SK-N-SH (cell line): ENCODE results near the gene LBX1. TPM values are rescaled to one million over a fixed set of nuclear protein-coding genes. Genes with fewer than 3 reads are reported as not detected.

ENCODE experiments used
- CTCF ChIA-PET: fragments of 300-600, 350-600 bp; formaldehyde crosslinking; extraction: SDS; loops from one replicate; lab custom pipeline; 2021; lab: Yijun Ruan, JAX
- POLR2A ChIA-PET: fragments of 350-600 bp; sonication (Branson Sonifier 250); formaldehyde crosslinking; extraction: SDS; loops from one replicate; lab custom pipeline; 2020; ENCODE audit warnings: antibody characterized with exemption, inconsistent platforms; lab: Yijun Ruan, JAX
- DNase-seq: peaks from one replicate; pipeline ENCODE4 v3.0.0; 2012
- H2AFZ ChIP-seq: fragments of 200-600 bp; sonication (generic); 2 replicates; pipeline ENCODE4 v1.8.1; 2016; ENCODE audit warnings: antibody characterized with exemption, mild to moderate bottlenecking, low read depth
- H3F3A ChIP-seq: fragments of 200-600 bp; sonication (generic); replicated peaks from 2 replicates; pipeline ENCODE3; 2016; ENCODE audit warnings: antibody characterized with exemption, mild to moderate bottlenecking; ENCODE audit not compliant: insufficient read depth
- H3K27ac ChIP-seq, 2 experiments: fragments of 200-500 bp in 1 of 2; fragments of 200-600 bp in 1 of 2; sonication (Bioruptor generic) in 1 of 2; sonication (generic), shearing (Covaris generic) in 1 of 2; 2 replicates each; pipeline versions ENCODE4 v1.5.1 to v1.6.1; 2014 to 2016; ENCODE audit warnings: low read depth in 2 of 2, inconsistent platforms in 1 of 2, low read length in 1 of 2, mild to moderate bottlenecking in 1 of 2, mixed read lengths in 1 of 2
- H3K27me3 ChIP-seq: fragments of 200-600 bp; sonication (generic), shearing (Covaris generic); 2 replicates; pipeline ENCODE4 v1.6.1; 2016; ENCODE audit warnings: mixed run types; ENCODE audit not compliant: insufficient read depth
- H3K36me3 ChIP-seq, 2 experiments: fragments of 200-500 bp in 1 of 2; fragments of 200-600 bp in 1 of 2; sonication (Bioruptor generic) in 1 of 2; sonication (generic) in 1 of 2; replicated peaks in 1 of 2; 2 replicates each; pipeline versions ENCODE3 to v1.5.1; 2014 to 2016; ENCODE audit warnings: low read length in 1 of 2, mild to moderate bottlenecking in 1 of 2; ENCODE audit not compliant: insufficient read depth in 2 of 2, control insufficient read depth in 1 of 2
- H3K4me1 ChIP-seq, 2 experiments: fragments of 200-500 bp in 1 of 2; fragments of 200-600 bp in 1 of 2; sonication (Bioruptor generic) in 1 of 2; sonication (generic), shearing (Covaris generic) in 1 of 2; 2 replicates each; pipeline versions ENCODE4 v1.5.1 to v1.6.1; 2014 to 2016; ENCODE audit warnings: low read depth in 1 of 2, low read length in 1 of 2, mixed run types in 1 of 2; ENCODE audit not compliant: insufficient read depth in 2 of 2, control insufficient read depth in 1 of 2
- H3K4me2 ChIP-seq: fragments of 200-600 bp; sonication (generic), shearing (Covaris generic); 2 replicates; pipeline ENCODE4 v1.6.1; 2017; ENCODE audit warnings: mixed run types
- H3K4me3 ChIP-seq, 2 experiments: fragments of 200-500 bp in 1 of 2; fragments of 200-600 bp in 1 of 2; sonication (Bioruptor generic) in 1 of 2; sonication (generic), shearing (Covaris generic) in 1 of 2; 2 replicates each; pipeline versions ENCODE4 v1.5.1 to v1.8.1; 2014 to 2016; ENCODE audit warnings: low read depth in 2 of 2, inconsistent platforms in 1 of 2, low read length in 1 of 2, mild to moderate bottlenecking in 1 of 2, mixed read lengths in 1 of 2, moderate library complexity in 1 of 2
- H3K79me2 ChIP-seq: fragments of 200-600 bp; sonication (generic); 2 replicates; pipeline ENCODE4 v1.8.1; 2017; ENCODE audit warnings: mild to moderate bottlenecking; ENCODE audit not compliant: insufficient read depth
- H3K9ac ChIP-seq: fragments of 200-600 bp; sonication (generic); 2 replicates; pipeline ENCODE4 v1.6.1; 2017; ENCODE audit warnings: mixed run types
- H3K9me2 ChIP-seq: fragments of 200-600 bp; sonication (generic); 2 replicates; pipeline ENCODE4 v1.6.1; 2017; ENCODE audit warnings: mixed run types
- H3K9me3 ChIP-seq: fragments of 200-600 bp; sonication (generic); 2 replicates; pipeline ENCODE4 v1.6.1; 2017; ENCODE audit warnings: mixed run types, mild to moderate bottlenecking, moderate library complexity
- H4K20me1 ChIP-seq: fragments of 200-600 bp; sonication (generic); 2 replicates; pipeline ENCODE4 v1.6.1; 2017; ENCODE audit warnings: mild to moderate bottlenecking, mixed run types; ENCODE audit not compliant: insufficient read depth
- FOSL2 ChIP-seq: IDR thresholded peaks from 2 replicates; pipeline ENCODE4 v1.4.0; 2012; ENCODE audit warnings: low read depth, mild to moderate bottlenecking, moderate library complexity, borderline replicate concordance
- FOXM1 ChIP-seq: IDR thresholded peaks from 2 replicates; pipeline ENCODE4 v1.4.0; 2012; ENCODE audit warnings: low read depth, mild to moderate bottlenecking
- GATA2 ChIP-seq: sonication (generic); formaldehyde crosslinking; IDR thresholded peaks from 2 replicates; pipeline ENCODE4 v1.5.0; 2020; ENCODE audit warnings: mild to moderate bottlenecking, missing genetic modification reagents
- JUND ChIP-seq: IDR thresholded peaks from 2 replicates; pipeline ENCODE4 v1.4.0; 2012
- NFIC ChIP-seq: IDR thresholded peaks from 2 replicates; pipeline ENCODE4 v1.4.0; 2012; ENCODE audit warnings: borderline replicate concordance
- RAD21 ChIP-seq: IDR thresholded peaks from 2 replicates; pipeline ENCODE4 v1.6.1; 2012; ENCODE audit warnings: mild to moderate bottlenecking, low read length
- RCOR1 ChIP-seq: fragments of 150-350 bp; IDR thresholded peaks from 2 replicates; pipeline ENCODE4 v1.6.1; 2017; ENCODE audit warnings: antibody characterized with exemption, low read length
- SMC3 ChIP-seq: IDR thresholded peaks from 2 replicates; pipeline ENCODE4 v1.6.1; 2012; ENCODE audit warnings: low read depth, low read length, improper control_type of control experiment
- TAF1 ChIP-seq: IDR thresholded peaks from 2 replicates; pipeline ENCODE4 v1.6.1; 2012; ENCODE audit warnings: low read depth, mild to moderate bottlenecking, low read length, moderate library complexity, borderline replicate concordance
- TCF12 ChIP-seq: IDR thresholded peaks from 2 replicates; pipeline ENCODE4 v1.4.0; 2012
- TEAD4 ChIP-seq: IDR thresholded peaks from 2 replicates; pipeline ENCODE4 v1.4.0; 2012; ENCODE audit warnings: mild to moderate bottlenecking, borderline replicate concordance; ENCODE audit not compliant: insufficient read depth
- YY1 ChIP-seq: IDR thresholded peaks from 2 replicates; pipeline ENCODE4 v1.4.0; 2012; ENCODE audit warnings: low read depth, mild to moderate bottlenecking
- WGBS: methylation state at CpG from one replicate; pipeline ENCODE4 v1.1.6; 2017; ENCODE audit warnings: low lambda C conversion rate; 5-methylcytosine and 5-hydroxymethylcytosine counted together
- polyA plus RNA-seq, 3 experiments: library from polyadenylated mRNA; depleted of rRNA; stranded (reverse); fragments of >200 nt; gene quantifications; 2 replicates each; pipeline ENCODE4 v1.2.3, GENCODE V29; 2012
- TF ChIP-seq, protein P1 (sequence below): fragments of 200-600 bp; sonication (generic); IDR thresholded peaks from 2 replicates; pipeline ENCODE4 v1.6.1; 2017; ENCODE audit warnings: antibody characterized with exemption, mild to moderate bottlenecking, moderate library complexity
- TF ChIP-seq, protein P2 (sequence below): IDR thresholded peaks from 2 replicates; pipeline ENCODE4 v1.6.1; 2012; ENCODE audit warnings: mild to moderate bottlenecking, low read depth, low read length, moderate library complexity
- TF ChIP-seq, protein P3 (sequence below): fragments of 150-350 bp; IDR thresholded peaks from 2 replicates; pipeline ENCODE4 v1.6.1; 2017; ENCODE audit warnings: antibody characterized with exemption, low read length, low read depth, borderline replicate concordance
- TF ChIP-seq, protein P4 (sequence below): IDR thresholded peaks from 2 replicates; pipeline ENCODE4 v1.4.0; 2012; ENCODE audit warnings: low read depth
- TF ChIP-seq, protein P5 (sequence below): IDR thresholded peaks from 2 replicates; pipeline ENCODE4 v1.4.0; 2012; ENCODE audit warnings: low read depth, borderline replicate concordance

The LBX1 gene
- polyA plus RNA-seq, 1 of the 3 experiments (the other 2 are of a cell fraction): not detected

DNA sequence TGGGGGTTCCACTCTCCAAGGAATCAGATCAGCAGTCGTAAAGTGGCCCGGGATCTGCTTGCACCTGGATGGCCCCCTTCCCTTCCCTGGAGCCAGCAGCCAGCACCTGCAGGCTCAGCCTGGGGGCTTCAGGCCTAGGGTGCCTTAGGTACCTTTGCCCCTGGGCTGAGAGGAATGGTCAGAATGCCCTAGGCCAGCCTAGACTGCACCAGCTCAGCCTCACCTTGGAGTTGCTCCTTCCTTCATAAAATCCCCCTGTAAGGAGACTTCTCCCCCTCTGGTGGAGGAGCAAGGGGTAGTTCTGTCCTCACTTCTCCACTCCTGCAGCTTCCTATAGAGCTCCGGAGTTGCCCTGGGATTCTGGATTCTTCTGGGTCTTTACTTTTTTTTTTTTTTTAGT lies 32.4 kb upstream of the LBX1 start:
- 69% methylated on average over 3 of the region's 3 CpGs for WGBS
- Histone ChIP-seq H3K4me2 (no peak overlapping the region), H3K4me1 (no peaks in the 10 kb centered on the region), H3K27me3 (no peaks in the 10 kb centered on the region; the same call in 1 of the 2 replicates), H3K9ac (no peak overlapping the region), H3K36me3 (no peaks in the 10 kb centered on the region), H3K79me2 (no peaks in the 10 kb centered on the region), H3K4me3 (no peak overlapping the region), H3F3A (no peaks in the 10 kb centered on the region), H3K27ac (no peak overlapping the region), H3K9me3 (no peaks in the 10 kb centered on the region), H2AFZ (no peak overlapping the region), H4K20me1 (no peaks in the 10 kb centered on the region), H3K9me2 (no peaks in the 10 kb centered on the region)
- ChIA-PET POLR2A (no interaction called here), CTCF (interaction anchor here (0.7 to 2.7 kb wide), 3 partner anchors 11 to 48 kb away, joined by 4 to 11 read pairs (median 4); no protein-coding TSS in a partner anchor)
- no peak for TF ChIP-seq RAD21
- TF ChIP-seq, protein P1, sequence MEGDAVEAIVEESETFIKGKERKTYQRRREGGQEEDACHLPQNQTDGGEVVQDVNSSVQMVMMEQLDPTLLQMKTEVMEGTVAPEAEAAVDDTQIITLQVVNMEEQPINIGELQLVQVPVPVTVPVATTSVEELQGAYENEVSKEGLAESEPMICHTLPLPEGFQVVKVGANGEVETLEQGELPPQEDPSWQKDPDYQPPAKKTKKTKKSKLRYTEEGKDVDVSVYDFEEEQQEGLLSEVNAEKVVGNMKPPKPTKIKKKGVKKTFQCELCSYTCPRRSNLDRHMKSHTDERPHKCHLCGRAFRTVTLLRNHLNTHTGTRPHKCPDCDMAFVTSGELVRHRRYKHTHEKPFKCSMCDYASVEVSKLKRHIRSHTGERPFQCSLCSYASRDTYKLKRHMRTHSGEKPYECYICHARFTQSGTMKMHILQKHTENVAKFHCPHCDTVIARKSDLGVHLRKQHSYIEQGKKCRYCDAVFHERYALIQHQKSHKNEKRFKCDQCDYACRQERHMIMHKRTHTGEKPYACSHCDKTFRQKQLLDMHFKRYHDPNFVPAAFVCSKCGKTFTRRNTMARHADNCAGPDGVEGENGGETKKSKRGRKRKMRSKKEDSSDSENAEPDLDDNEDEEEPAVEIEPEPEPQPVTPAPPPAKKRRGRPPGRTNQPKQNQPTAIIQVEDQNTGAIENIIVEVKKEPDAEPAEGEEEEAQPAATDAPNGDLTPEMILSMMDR: no peak
- TF ChIP-seq, protein P2, sequence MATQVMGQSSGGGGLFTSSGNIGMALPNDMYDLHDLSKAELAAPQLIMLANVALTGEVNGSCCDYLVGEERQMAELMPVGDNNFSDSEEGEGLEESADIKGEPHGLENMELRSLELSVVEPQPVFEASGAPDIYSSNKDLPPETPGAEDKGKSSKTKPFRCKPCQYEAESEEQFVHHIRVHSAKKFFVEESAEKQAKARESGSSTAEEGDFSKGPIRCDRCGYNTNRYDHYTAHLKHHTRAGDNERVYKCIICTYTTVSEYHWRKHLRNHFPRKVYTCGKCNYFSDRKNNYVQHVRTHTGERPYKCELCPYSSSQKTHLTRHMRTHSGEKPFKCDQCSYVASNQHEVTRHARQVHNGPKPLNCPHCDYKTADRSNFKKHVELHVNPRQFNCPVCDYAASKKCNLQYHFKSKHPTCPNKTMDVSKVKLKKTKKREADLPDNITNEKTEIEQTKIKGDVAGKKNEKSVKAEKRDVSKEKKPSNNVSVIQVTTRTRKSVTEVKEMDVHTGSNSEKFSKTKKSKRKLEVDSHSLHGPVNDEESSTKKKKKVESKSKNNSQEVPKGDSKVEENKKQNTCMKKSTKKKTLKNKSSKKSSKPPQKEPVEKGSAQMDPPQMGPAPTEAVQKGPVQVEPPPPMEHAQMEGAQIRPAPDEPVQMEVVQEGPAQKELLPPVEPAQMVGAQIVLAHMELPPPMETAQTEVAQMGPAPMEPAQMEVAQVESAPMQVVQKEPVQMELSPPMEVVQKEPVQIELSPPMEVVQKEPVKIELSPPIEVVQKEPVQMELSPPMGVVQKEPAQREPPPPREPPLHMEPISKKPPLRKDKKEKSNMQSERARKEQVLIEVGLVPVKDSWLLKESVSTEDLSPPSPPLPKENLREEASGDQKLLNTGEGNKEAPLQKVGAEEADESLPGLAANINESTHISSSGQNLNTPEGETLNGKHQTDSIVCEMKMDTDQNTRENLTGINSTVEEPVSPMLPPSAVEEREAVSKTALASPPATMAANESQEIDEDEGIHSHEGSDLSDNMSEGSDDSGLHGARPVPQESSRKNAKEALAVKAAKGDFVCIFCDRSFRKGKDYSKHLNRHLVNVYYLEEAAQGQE: no peak
- TF ChIP-seq NFIC: no peak
- no peak for TF ChIP-seq TCF12
- TF ChIP-seq FOXM1: no peak
- TF ChIP-seq GATA2 (CRISPR knock-in tag): no peak
- TF ChIP-seq JUND: no peak
- DNase-seq: no peak

DNA sequence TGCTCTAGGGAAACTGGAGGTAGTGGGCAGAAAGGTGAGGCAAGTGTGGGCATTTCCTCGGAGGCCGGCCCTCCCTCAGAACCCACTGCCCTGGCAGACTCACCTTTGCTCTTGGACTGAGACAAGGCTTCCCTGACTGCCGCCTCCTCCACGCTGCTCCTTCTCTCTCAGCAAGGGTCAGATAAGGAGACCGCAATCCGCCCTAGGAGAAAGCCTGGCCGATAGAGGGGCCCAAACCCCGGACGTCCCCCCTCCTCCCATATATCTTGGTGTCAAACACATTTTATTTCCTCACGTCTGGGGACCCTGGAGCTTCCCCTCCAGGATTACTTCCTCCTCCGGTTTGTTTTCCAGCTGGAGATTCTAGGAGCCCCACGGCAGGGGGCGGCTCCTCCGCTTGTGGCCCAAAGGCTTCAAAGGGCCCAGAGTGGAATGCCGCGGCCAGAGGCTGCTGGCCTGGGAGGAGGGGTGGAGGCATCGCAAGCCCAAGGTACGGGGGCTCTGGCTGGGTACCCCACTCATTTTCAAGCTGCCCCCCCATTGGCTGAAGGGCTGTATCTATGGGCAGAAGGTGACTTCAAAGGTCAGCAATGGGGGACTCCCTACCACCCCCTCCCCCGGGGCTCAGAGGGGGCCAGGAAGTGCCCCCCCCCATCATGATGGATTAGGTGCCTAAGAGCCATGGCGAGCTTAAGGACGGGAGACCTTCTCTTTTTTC lies 31.7 kb upstream of the LBX1 start:
- Histone ChIP-seq H2AFZ (no peak overlapping the region), H3K4me3 (no peak overlapping the region), H4K20me1 (no peaks in the 10 kb centered on the region), H3K4me2 (no peak overlapping the region), H3K27ac (no peak overlapping the region), H3K9me3 (no peaks in the 10 kb centered on the region), H3K36me3 (no peaks in the 10 kb centered on the region), H3K9me2 (no peaks in the 10 kb centered on the region), H3K27me3 (peaks cover 5% of the 10 kb centered on the region; the same call in 1 of the 2 replicates), H3K9ac (no peak overlapping the region), H3F3A (no peaks in the 10 kb centered on the region), H3K4me1 (no peaks in the 10 kb centered on the region), H3K79me2 (no peaks in the 10 kb centered on the region)
- 67% methylated on average over 20 of the region's 21 CpGs for WGBS
- POLR2A ChIA-PET: no interaction called here
- no peak for DNase-seq
- CTCF ChIA-PET: interaction anchor here (0.7 to 1.4 kb wide), 4 partner anchors 11 to 181 kb away, joined by 3 to 7 read pairs (median 4); no protein-coding TSS in a partner anchor
- TF ChIP-seq, protein P3, sequence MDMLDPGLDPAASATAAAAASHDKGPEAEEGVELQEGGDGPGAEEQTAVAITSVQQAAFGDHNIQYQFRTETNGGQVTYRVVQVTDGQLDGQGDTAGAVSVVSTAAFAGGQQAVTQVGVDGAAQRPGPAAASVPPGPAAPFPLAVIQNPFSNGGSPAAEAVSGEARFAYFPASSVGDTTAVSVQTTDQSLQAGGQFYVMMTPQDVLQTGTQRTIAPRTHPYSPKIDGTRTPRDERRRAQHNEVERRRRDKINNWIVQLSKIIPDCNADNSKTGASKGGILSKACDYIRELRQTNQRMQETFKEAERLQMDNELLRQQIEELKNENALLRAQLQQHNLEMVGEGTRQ: no peak
- TF ChIP-seq, protein P4, sequence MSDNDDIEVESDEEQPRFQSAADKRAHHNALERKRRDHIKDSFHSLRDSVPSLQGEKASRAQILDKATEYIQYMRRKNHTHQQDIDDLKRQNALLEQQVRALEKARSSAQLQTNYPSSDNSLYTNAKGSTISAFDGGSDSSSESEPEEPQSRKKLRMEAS: no peak
- TF ChIP-seq, protein P5, sequence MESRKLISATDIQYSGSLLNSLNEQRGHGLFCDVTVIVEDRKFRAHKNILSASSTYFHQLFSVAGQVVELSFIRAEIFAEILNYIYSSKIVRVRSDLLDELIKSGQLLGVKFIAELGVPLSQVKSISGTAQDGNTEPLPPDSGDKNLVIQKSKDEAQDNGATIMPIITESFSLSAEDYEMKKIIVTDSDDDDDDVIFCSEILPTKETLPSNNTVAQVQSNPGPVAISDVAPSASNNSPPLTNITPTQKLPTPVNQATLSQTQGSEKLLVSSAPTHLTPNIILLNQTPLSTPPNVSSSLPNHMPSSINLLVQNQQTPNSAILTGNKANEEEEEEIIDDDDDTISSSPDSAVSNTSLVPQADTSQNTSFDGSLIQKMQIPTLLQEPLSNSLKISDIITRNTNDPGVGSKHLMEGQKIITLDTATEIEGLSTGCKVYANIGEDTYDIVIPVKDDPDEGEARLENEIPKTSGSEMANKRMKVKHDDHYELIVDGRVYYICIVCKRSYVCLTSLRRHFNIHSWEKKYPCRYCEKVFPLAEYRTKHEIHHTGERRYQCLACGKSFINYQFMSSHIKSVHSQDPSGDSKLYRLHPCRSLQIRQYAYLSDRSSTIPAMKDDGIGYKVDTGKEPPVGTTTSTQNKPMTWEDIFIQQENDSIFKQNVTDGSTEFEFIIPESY: no peak
- no peak for TF ChIP-seq NFIC
- no peak for TF ChIP-seq TAF1
- TF ChIP-seq YY1: no peak
- TF ChIP-seq RCOR1: no peak
- TF ChIP-seq SMC3: no peak
- TF ChIP-seq FOSL2: no peak
- no peak for TF ChIP-seq TEAD4
